H1 (cell line): ENCODE results near the gene MAP4K1. TPM values are rescaled to one million over a fixed set of nuclear protein-coding genes. Genes with fewer than 3 reads are reported as not detected.

ENCODE experiments used
- ASH2L ChIP-seq: fragments of 200-600, 300-600 bp; sonication (generic); IDR thresholded peaks from one replicate; pipeline ENCODE4 v1.7.1; 2017; ENCODE audit warnings: low read length
- CREB1 ChIP-seq: IDR thresholded peaks from 2 replicates; pipeline ENCODE4 v1.6.1; 2012; ENCODE audit warnings: inconsistent platforms
- GABPA ChIP-seq: IDR thresholded peaks from 2 replicates; pipeline ENCODE4 v1.6.1; 2011; ENCODE audit warnings: mild to moderate bottlenecking, low read length, moderate library complexity, borderline replicate concordance; ENCODE audit not compliant: insufficient read depth
- GTF2F1 ChIP-seq: IDR thresholded peaks from 2 replicates; pipeline ENCODE4 v1.6.1; 2012; ENCODE audit warnings: low read depth, low read length, improper control_type of control experiment, borderline replicate concordance
- HDAC2 ChIP-seq, 2 experiments: fragments of 300-600 bp in 1 of 2; sonication (generic) in 1 of 2; IDR thresholded peaks; 2 replicates each; pipeline ENCODE4 v1.6.1; 2011 to 2012; ENCODE audit warnings: low read depth in 2 of 2, low read length in 2 of 2, mild to moderate bottlenecking in 2 of 2, moderate library complexity in 2 of 2, borderline replicate concordance in 1 of 2, inconsistent platforms in 1 of 2
- JUND ChIP-seq: IDR thresholded peaks from 2 replicates; pipeline ENCODE4 v1.6.1; 2011; ENCODE audit warnings: mild to moderate bottlenecking, improper control_type of control experiment, low read length
- KDM4A ChIP-seq: IDR thresholded peaks from one replicate; pipeline ENCODE4 v1.7.1; 2012; ENCODE audit warnings: low read depth, mild to moderate bottlenecking, moderate library complexity, low read length, inconsistent platforms; ENCODE audit not compliant: severe bottlenecking
- MAFK ChIP-seq: IDR thresholded peaks from 2 replicates; pipeline ENCODE4 v1.6.1; 2012; ENCODE audit warnings: low read depth, mild to moderate bottlenecking, improper control_type of control experiment, low read length
- NRF1 ChIP-seq: IDR thresholded peaks from 2 replicates; pipeline ENCODE4 v1.6.1; 2011; ENCODE audit warnings: mild to moderate bottlenecking, low read depth, low read length, improper control_type of control experiment
- PHF8 ChIP-seq: fragments of 200-600 bp; sonication (generic); conservative IDR thresholded peaks from 2 replicates; pipeline ENCODE4 v1.7.1; 2012; ENCODE audit warnings: low read depth, mild to moderate bottlenecking, inconsistent platforms, low read length, moderate library complexity
- POLR2A ChIP-seq, 2 experiments: IDR thresholded peaks; 1 replicate in 1 of 2; 2 replicates in 1 of 2; pipeline ENCODE4 v1.6.1; 2011; ENCODE audit warnings: low read depth in 2 of 2, low read length in 2 of 2, mild to moderate bottlenecking in 2 of 2; ENCODE audit errors: control extremely low read depth in 1 of 2
- POLR2AphosphoS5 ChIP-seq: IDR thresholded peaks from 2 replicates; pipeline ENCODE4 v1.6.1; 2011; ENCODE audit warnings: low read depth, low read length
- SIN3A ChIP-seq, 2 experiments: IDR thresholded peaks in 1 of 2; conservative IDR thresholded peaks in 1 of 2; 2 replicates each; pipeline ENCODE4 v1.6.1; 2011 to 2012; ENCODE audit warnings: low read length in 2 of 2, improper control_type of control experiment in 1 of 2, low read depth in 1 of 2, mild to moderate bottlenecking in 1 of 2
- SP1 ChIP-seq: IDR thresholded peaks from 2 replicates; pipeline ENCODE4 v1.6.1; 2011; ENCODE audit warnings: low read depth, low read length
- SP4 ChIP-seq: IDR thresholded peaks from 2 replicates; pipeline ENCODE4 v1.6.1; 2012; ENCODE audit warnings: low read length, inconsistent platforms
- TAF7 ChIP-seq: optimal IDR thresholded peaks from 2 replicates; pipeline ENCODE3; 2011; ENCODE audit warnings: low read depth, mild to moderate bottlenecking, inconsistent platforms, low read length, moderate library complexity, borderline replicate concordance
- TBP ChIP-seq: IDR thresholded peaks from 2 replicates; pipeline ENCODE4 v1.6.1; 2011; ENCODE audit warnings: low read depth, low read length, improper control_type of control experiment
- TCF12 ChIP-seq: IDR thresholded peaks from 2 replicates; pipeline ENCODE4 v1.6.1; 2011; ENCODE audit warnings: low read depth, mild to moderate bottlenecking, low read length
- TEAD4 ChIP-seq: IDR thresholded peaks from 2 replicates; pipeline ENCODE4 v1.6.1; 2012; ENCODE audit warnings: low read depth, low read length, inconsistent platforms, mixed read lengths
- polyA plus RNA-seq, 7 experiments: library from polyadenylated mRNA; depleted of rRNA in 3 of 7; stranded (reverse) in 5 of 7; unstranded in 2 of 7; fragments of >200 nt in 5 of 7; fragments of 200-250 nt in 2 of 7; gene quantifications; 1 replicate in 5 of 7; 2 replicates in 1 of 7; 4 replicates in 1 of 7; pipeline versions ENCODE4 v1.2.1 to v1.2.3, GENCODE V29; 2011 to 2013; ENCODE audit warnings: missing spikeins in 2 of 7, mixed read lengths in 2 of 7
- total RNA-seq: library from RNA; stranded (reverse); fragmentation: NEBNext Ultra II Directional; extraction: Animal tissue kit (Norgen Biotek cat#: 25700); gene quantifications from 2 replicates; pipeline ENCODE4 v1.2.1, GENCODE V29; 2021
- TF ChIP-seq, protein P1 (sequence below): IDR thresholded peaks from 2 replicates; pipeline ENCODE4 v1.6.1; 2011; ENCODE audit warnings: low read depth, mild to moderate bottlenecking, low read length; ENCODE audit not compliant: insufficient read depth
- TF ChIP-seq, protein P2 (sequence below): IDR thresholded peaks from 2 replicates; pipeline ENCODE4 v1.6.1; 2011; ENCODE audit warnings: low read length, improper control_type of control experiment
- TF ChIP-seq, protein P3 (sequence below): IDR thresholded peaks from 2 replicates; pipeline ENCODE4 v1.6.1; 2012; ENCODE audit warnings: inconsistent platforms

MAP4K1 gene
- total and polyA plus RNA-seq, 2 of the 8 experiments (the other 6 are each of a cell fraction or from before 2014, with no cell fraction given) = 9.0 to 10.4 TPM

DNA sequence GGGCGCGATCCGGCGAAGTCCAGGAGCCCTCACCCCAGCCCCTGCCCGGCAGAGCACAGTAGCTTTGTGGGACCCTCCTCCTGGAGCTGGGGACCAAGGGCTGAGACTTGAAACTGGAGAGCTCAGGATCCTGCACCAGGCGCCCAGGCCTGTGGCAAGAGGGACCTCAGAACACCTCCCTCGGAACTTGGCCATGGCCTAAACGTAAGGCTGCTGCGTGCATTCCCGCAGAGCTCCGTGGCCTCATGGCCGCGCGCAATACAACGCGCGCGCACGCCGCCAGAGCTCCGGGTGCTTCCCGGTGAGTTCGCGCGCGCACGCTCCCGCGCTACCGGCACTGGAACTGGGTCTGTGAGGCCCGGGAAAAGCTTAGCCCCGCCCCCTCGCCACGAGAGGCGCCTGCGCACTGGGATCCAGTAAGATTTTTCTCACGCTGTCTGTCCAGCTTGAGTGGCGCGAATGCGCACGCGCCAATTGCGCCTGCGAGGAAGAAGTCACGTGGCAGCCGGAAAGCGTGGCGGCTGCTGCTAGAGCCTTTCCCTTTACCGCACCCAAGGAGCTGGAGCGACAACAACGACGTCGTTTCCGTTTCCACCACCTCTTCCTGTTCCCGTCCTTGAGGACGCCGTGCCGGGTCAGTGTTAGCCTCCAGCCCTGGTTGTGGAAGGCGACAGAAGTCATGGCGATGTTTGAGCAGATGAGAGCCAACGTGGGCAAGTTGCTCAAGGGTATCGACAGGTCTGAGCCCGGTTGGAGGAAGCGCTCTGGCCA, 1.0 kb upstream of the MAP4K1 start, which contains the start of gene EIF3K (continued):
- TF ChIP-seq POLR2AphosphoS5 (peak; percentile 73), POLR2A (IDR thresholded peaks at IDR 0.05; ENCODE audit: control extremely low read depth in 1 of 2, low read depth in 2 of 2, low read length in 2 of 2) (peak; percentile 52 to 84), SP4 (peak; percentile 23; the same call in 1 of the 2 replicates), GTF2F1 (no peak), HDAC2 (IDR thresholded peaks at IDR 0.05; ENCODE audit: borderline replicate concordance in 1 of 2, low read depth in 2 of 2, low read length in 2 of 2) (peak in 1 of 2 experiments; percentile 70; a peak in 1 of 4 replicates), SP1 (0 out of 2 replicates have a peak, but pooled peaks have one; percentile 14), TEAD4 (no peak), MAFK (no peak), ASH2L (peak; percentile 56), CREB1 (peak; percentile 84), TBP (peak; percentile 46; the same call in 1 of the 2 replicates), TCF12 (no peak), SIN3A (conservative IDR thresholded peaks at IDR 0.05 in 1 of 2, IDR thresholded peaks at IDR 0.05 in 1 of 2; ENCODE audit: low read depth in 1 of 2, low read length in 2 of 2) (peak; percentile 42 to 91; a peak in 2 of 4 replicates), GABPA (peak; percentile 47; the same call in 1 of the 2 replicates), TAF7 (peak; percentile 30), KDM4A (peak; percentile 45), NRF1 (peak; percentile 95), PHF8 (peak; percentile 82), JUND (0 out of 2 replicates have a peak, but pooled peaks have one; percentile 2)
- TF ChIP-seq, protein P1, sequence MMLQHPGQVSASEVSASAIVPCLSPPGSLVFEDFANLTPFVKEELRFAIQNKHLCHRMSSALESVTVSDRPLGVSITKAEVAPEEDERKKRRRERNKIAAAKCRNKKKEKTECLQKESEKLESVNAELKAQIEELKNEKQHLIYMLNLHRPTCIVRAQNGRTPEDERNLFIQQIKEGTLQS = peak; percentile 94
- TF ChIP-seq, protein P2, sequence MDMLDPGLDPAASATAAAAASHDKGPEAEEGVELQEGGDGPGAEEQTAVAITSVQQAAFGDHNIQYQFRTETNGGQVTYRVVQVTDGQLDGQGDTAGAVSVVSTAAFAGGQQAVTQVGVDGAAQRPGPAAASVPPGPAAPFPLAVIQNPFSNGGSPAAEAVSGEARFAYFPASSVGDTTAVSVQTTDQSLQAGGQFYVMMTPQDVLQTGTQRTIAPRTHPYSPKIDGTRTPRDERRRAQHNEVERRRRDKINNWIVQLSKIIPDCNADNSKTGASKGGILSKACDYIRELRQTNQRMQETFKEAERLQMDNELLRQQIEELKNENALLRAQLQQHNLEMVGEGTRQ = peak; percentile 95
- TF ChIP-seq, protein P3, sequence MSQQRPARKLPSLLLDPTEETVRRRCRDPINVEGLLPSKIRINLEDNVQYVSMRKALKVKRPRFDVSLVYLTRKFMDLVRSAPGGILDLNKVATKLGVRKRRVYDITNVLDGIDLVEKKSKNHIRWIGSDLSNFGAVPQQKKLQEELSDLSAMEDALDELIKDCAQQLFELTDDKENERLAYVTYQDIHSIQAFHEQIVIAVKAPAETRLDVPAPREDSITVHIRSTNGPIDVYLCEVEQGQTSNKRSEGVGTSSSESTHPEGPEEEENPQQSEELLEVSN = peak; percentile 40; the same call in 1 of the 2 replicates
